Measurements from ENCODE around the gene CPVL.

Gene CPVL

GRCh38 chr7:29154076-29154475 lies 7.7 kb upstream of the CPVL start:
- DNase-seq = no peak

- no peak for DNase-seq
Observed at GRCh38 chr7:29150856-29151255, 4.5 kb upstream of the CPVL start.

GRCh38 chr7:29149036-29149435 lies 2.7 kb upstream of the CPVL start:
- DNase-seq = no peak

- DNase-seq = no peak
Observed at GRCh38 chr7:29147821-29148220, 1.5 kb upstream of the CPVL start.

GRCh38 chr7:29146888-29147609 lies 712 bp upstream of the CPVL start:
- DNase-seq = no peak

GRCh38 chr7:29145553-29146056 lies 732 bp downstream of the CPVL start:
- no peak for DNase-seq

- DNase-seq = peak in 1 of 5 donors; percentile 48
Observed at GRCh38 chr7:29143751-29144150, 2.6 kb downstream of the CPVL start.

- DNase-seq = no peak
Observed at GRCh38 chr7:29142021-29142727, 4.2 kb downstream of the CPVL start.

- DNase-seq = no peak
Observed at GRCh38 chr7:29140873-29141468, 5.4 kb downstream of the CPVL start.

- DNase-seq = no peak
Observed at GRCh38 chr7:29139796-29140195, 6.5 kb downstream of the CPVL start.

GRCh38 chr7:29139191-29139590 lies 7.1 kb downstream of the CPVL start:
- no peak for DNase-seq

GRCh38 chr7:29138588-29138987 lies 7.7 kb downstream of the CPVL start:
- no peak for DNase-seq

GRCh38 chr7:29135846-29136245 lies 10.5 kb downstream of the CPVL start:
- no peak for DNase-seq

- no peak for DNase-seq
Observed at GRCh38 chr7:29132980-29133379, 13.4 kb downstream of the CPVL start.

GRCh38 chr7:29131678-29132077 lies 14.7 kb downstream of the CPVL start:
- DNase-seq = no peak

- DNase-seq = no peak
Observed at GRCh38 chr7:29130096-29130495, 16.2 kb downstream of the CPVL start.

GRCh38 chr7:29127527-29127926 lies 18.8 kb downstream of the CPVL start:
- no peak for DNase-seq

- no peak for DNase-seq
Observed at GRCh38 chr7:29126804-29127203, 19.5 kb downstream of the CPVL start.

GRCh38 chr7:29123626-29124190 lies 22.6 kb downstream of the CPVL start:
- no peak for DNase-seq

- DNase-seq = no peak
Observed at GRCh38 chr7:29122759-29123158, 23.6 kb downstream of the CPVL start.

GRCh38 chr7:29122081-29122480 lies 24.3 kb downstream of the CPVL start:
- no peak for DNase-seq

GRCh38 chr7:29120955-29121354 lies 25.4 kb downstream of the CPVL start:
- DNase-seq = no peak

GRCh38 chr7:29119538-29119937 lies 26.8 kb downstream of the CPVL start:
- DNase-seq = no peak
